Osteocyte (in vitro differentiated cells): Measurements from ENCODE around the gene CDC42EP5. TPM values are rescaled to one million over a fixed set of nuclear protein-coding genes. Genes with fewer than 3 reads are reported as not detected.

Source experiments
- DNase-seq: peaks from one replicate; pipeline ENCODE4 v3.0.0; 2021; ENCODE audit warnings: mixed read lengths; ENCODE audit not compliant: unreplicated experiment; ENCODE audit errors: extremely low spot score
- H3K27ac Mint-ChIP-seq: one replicate; pipeline ENCODE4 v1.8.0; 2021; ENCODE audit warnings: mild to moderate bottlenecking, mixed read lengths; ENCODE audit not compliant: unreplicated experiment
- H3K27me3 Mint-ChIP-seq: one replicate; pipeline ENCODE4 v1.8.0; 2021; ENCODE audit warnings: mixed read lengths; ENCODE audit not compliant: unreplicated experiment
- H3K36me3 Mint-ChIP-seq: one replicate; pipeline ENCODE4 v1.8.0; 2021; ENCODE audit warnings: mixed read lengths; ENCODE audit not compliant: unreplicated experiment
- H3K4me1 Mint-ChIP-seq: one replicate; pipeline ENCODE4 v1.8.0; 2021; ENCODE audit warnings: mixed read lengths; ENCODE audit not compliant: unreplicated experiment
- H3K4me3 Mint-ChIP-seq: one replicate; pipeline ENCODE4 v1.8.0; 2021; ENCODE audit warnings: mild to moderate bottlenecking, moderate library complexity, mixed read lengths; ENCODE audit not compliant: unreplicated experiment
- H3K9me3 Mint-ChIP-seq: one replicate; pipeline ENCODE4 v1.8.0; 2021; ENCODE audit warnings: mixed read lengths; ENCODE audit not compliant: unreplicated experiment
- CTCF ChIP-seq: fragments of 200-600 bp; sonication (generic); IDR thresholded peaks from 2 replicates; pipeline ENCODE4 v1.5.0; 2021; ENCODE audit warnings: antibody characterized with exemption, mild to moderate bottlenecking, moderate library complexity
- total RNA-seq: library from RNA; stranded (reverse); gene quantifications from 2 replicates; pipeline ENCODE4 v1.2.1, GENCODE V29; 2021

CDC42EP5 gene
- total RNA-seq, 1 donor from 2014 or later: 85.4 TPM

- Mint-ChIP-seq H3K36me3 (no peaks in the 10 kb centered on the region), H3K4me3 (no peak overlapping the region), H3K9me3 (no peaks in the 10 kb centered on the region), H3K27ac (no peak overlapping the region), H3K27me3 (peaks cover 23% of the 10 kb centered on the region), H3K4me1 (peaks cover 6% of the 10 kb centered on the region)
- no peak for TF ChIP-seq CTCF
- no peak for DNase-seq
Observed at GRCh38 chr19:54482889-54483288, 9.8 kb upstream of the CDC42EP5 start.

- no peaks in the 10 kb centered on the region for H3K36me3 Mint-ChIP-seq
- H3K27ac Mint-ChIP-seq: no peak overlapping the region
- H3K9me3 Mint-ChIP-seq: no peaks in the 10 kb centered on the region
- peaks cover 8% of the 10 kb centered on the region for H3K4me1 Mint-ChIP-seq
- no peak overlapping the region for H3K4me3 Mint-ChIP-seq
- H3K27me3 Mint-ChIP-seq: peaks cover 23% of the 10 kb centered on the region
- no peak for DNase-seq
- TF ChIP-seq CTCF: peak; percentile 83
Observed at GRCh38 chr19:54481326-54481930, 8.3 kb upstream of the CDC42EP5 start.

GRCh38 chr19:54480051-54480450 lies 7.0 kb upstream of the CDC42EP5 start:
- Mint-ChIP-seq H3K9me3 (no peaks in the 10 kb centered on the region), H3K4me3 (no peak overlapping the region), H3K27me3 (peaks cover 16% of the 10 kb centered on the region), H3K4me1 (peaks cover 6% of the 10 kb centered on the region), H3K27ac (no peak overlapping the region), H3K36me3 (no peaks in the 10 kb centered on the region)
- DNase-seq: no peak
- TF ChIP-seq CTCF: no peak

- no peaks in the 10 kb centered on the region for H3K9me3 Mint-ChIP-seq
- H3K4me3 Mint-ChIP-seq: no peak overlapping the region
- TF ChIP-seq CTCF: peak; percentile 75
- DNase-seq: no peak
- peaks cover 15% of the 10 kb centered on the region for H3K27me3 Mint-ChIP-seq
- H3K36me3 Mint-ChIP-seq: no peaks in the 10 kb centered on the region
- H3K4me1 Mint-ChIP-seq: peaks cover 9% of the 10 kb centered on the region
- H3K27ac Mint-ChIP-seq: no peak overlapping the region
Observed at GRCh38 chr19:54478677-54479266, 5.7 kb upstream of the CDC42EP5 start.

GRCh38 chr19:54477650-54478049 lies 4.6 kb upstream of the CDC42EP5 start:
- H3K27me3 Mint-ChIP-seq: peaks cover 15% of the 10 kb centered on the region

More at GRCh38 chr19:54477650-54478049, 4.6 kb upstream of the CDC42EP5 start:
- Mint-ChIP-seq H3K4me1 (peaks cover 16% of the 10 kb centered on the region), H3K27ac (no peak overlapping the region), H3K4me3 (no peak overlapping the region), H3K36me3 (no peaks in the 10 kb centered on the region), H3K9me3 (no peaks in the 10 kb centered on the region)
- no peak for TF ChIP-seq CTCF
- no peak for DNase-seq
